ENCODE results near the gene FBLN7.

GRCh38 chr2:112129060-112129459, 9.1 kb upstream of the FBLN7 start:
- no peak for TF ChIP-seq POLR2AphosphoS5 (IDR thresholded peaks at IDR 0.05)
- TF ChIP-seq CTCF (IDR thresholded peaks at IDR 0.05): no peak
